T-cell (primary cell): ENCODE measurements around the gene ZNF184. TPM values are rescaled to one million over a fixed set of nuclear protein-coding genes. Genes with fewer than 3 reads are reported as not detected.

Experiments used
- ATAC-seq, 4 experiments: fragments of 200-7000 bp in 3 of 4; fragments of 150-1000 bp in 1 of 4; cut with Tn5 transposase; replicated peaks in 1 of 4; 1 replicate in 3 of 4; 2 replicates in 1 of 4; pipeline ENCODE4 v1.10.0; 2021; ENCODE audit warnings: moderate library complexity in 3 of 4, mild to moderate bottlenecking in 2 of 4, moderate number of reproducible peaks in 1 of 4
- CTCF ChIA-PET, 2 donors: fragments of 300-600 bp; sonication (Branson Sonifier 250); formaldehyde crosslinking; loops; one replicate each; lab custom pipeline; 2022; ENCODE audit warnings: antibody characterized with exemption in 2 of 2; lab: Charles Lee
- POLR2A ChIA-PET, 2 donors: fragments of 300-600 bp; sonication (Branson Sonifier 250); formaldehyde crosslinking; loops; one replicate each; lab custom pipeline; 2022; ENCODE audit warnings: antibody characterized with exemption in 2 of 2; lab: Charles Lee
- DNase-seq, 35 experiments: peaks; one replicate each; pipeline versions ENCODE4 v3.0.0 to v3.0.0-alpha.2; 2013 to 2023
- H3K27ac ChIP-seq: one replicate; pipeline ENCODE4 v1.5.1; 2013; ENCODE audit warnings: low read length
- H3K27me3 ChIP-seq, 2 experiments: replicated peaks in 1 of 2; 1 replicate in 1 of 2; 2 replicates in 1 of 2; pipeline versions ENCODE4 v1.6.1 to v1.7.0; 2013; ENCODE audit warnings: low read length in 1 of 2, mixed read lengths in 1 of 2; ENCODE audit not compliant: control insufficient read depth in 2 of 2, insufficient read depth in 2 of 2; ENCODE audit errors: extremely low read depth in 1 of 2
- H3K36me3 ChIP-seq, 2 donors: 1 replicate in 1 of 2; 2 replicates in 1 of 2; pipeline versions ENCODE4 v1.6.1 to v1.7.0; 2013; ENCODE audit warnings: low read length in 1 of 2; ENCODE audit not compliant: control insufficient read depth in 2 of 2, insufficient read depth in 1 of 2; ENCODE audit errors: extremely low read depth in 1 of 2
- H3K4me1 ChIP-seq, 2 experiments: 1 replicate in 1 of 2; 2 replicates in 1 of 2; pipeline versions ENCODE4 v1.6.1 to v1.7.0; 2013; ENCODE audit warnings: low read length in 2 of 2, mixed read lengths in 1 of 2; ENCODE audit not compliant: insufficient read depth in 2 of 2, control insufficient read depth in 1 of 2; ENCODE audit errors: extremely low read depth in 1 of 2
- H3K4me3 ChIP-seq, 2 donors: 1 replicate in 1 of 2; 2 replicates in 1 of 2; pipeline versions ENCODE4 v1.5.1 to v1.7.0; 2013; ENCODE audit warnings: mild to moderate bottlenecking in 2 of 2, low read length in 1 of 2, moderate library complexity in 1 of 2; ENCODE audit not compliant: control insufficient read depth in 1 of 2; ENCODE audit errors: extremely low read depth in 1 of 2
- H3K9me3 ChIP-seq: 2 replicates; pipeline ENCODE4 v1.7.0; 2013
- H3K27ac Mint-ChIP-seq, 2 donors: one replicate each; pipeline ENCODE4 v1.8.0; 2020 to 2021; ENCODE audit warnings: mild to moderate bottlenecking in 2 of 2, mixed read lengths in 2 of 2
- H3K27me3 Mint-ChIP-seq, 2 donors: one replicate each; pipeline ENCODE4 v1.8.0; 2021 to 2022; ENCODE audit warnings: mixed read lengths in 2 of 2
- H3K36me3 Mint-ChIP-seq: one replicate; pipeline ENCODE4 v1.8.0; 2021; ENCODE audit warnings: mixed read lengths
- H3K4me1 Mint-ChIP-seq, 3 donors: one replicate each; pipeline ENCODE4 v1.8.0; 2020 to 2022; ENCODE audit warnings: mixed read lengths in 3 of 3, mild to moderate bottlenecking in 1 of 3
- H3K4me3 Mint-ChIP-seq, 3 donors: one replicate each; pipeline ENCODE4 v1.8.0; 2020 to 2022; ENCODE audit warnings: mild to moderate bottlenecking in 3 of 3, mixed read lengths in 3 of 3, moderate library complexity in 3 of 3
- H3K9me3 Mint-ChIP-seq, 3 donors: one replicate each; pipeline ENCODE4 v1.8.0; 2020 to 2022; ENCODE audit warnings: mixed read lengths in 3 of 3
- WGBS: methylation state at CpG from one replicate; pipeline ENCODE4 v1.1.5; 2013; ENCODE audit warnings: missing lambda C conversion rate; ENCODE audit not compliant: insufficient coverage; 5-methylcytosine and 5-hydroxymethylcytosine counted together
- total RNA-seq, 35 experiments: library from RNA in 6 of 35; stranded (reverse) in 6 of 35; fragments of 120-200 nt in 1 of 35; gene quantifications; one replicate each; pipeline versions ENCODE4 v1.2.1 to v1.2.4 and lab custom pipeline; 2013 to 2026

The ZNF184 gene
- total RNA-seq, 5 donors from 2014 or later (not counting 1 experiment from before 2014, with no cell fraction given): 11.2 to 14.3 (median 12.5) TPM

DNA sequence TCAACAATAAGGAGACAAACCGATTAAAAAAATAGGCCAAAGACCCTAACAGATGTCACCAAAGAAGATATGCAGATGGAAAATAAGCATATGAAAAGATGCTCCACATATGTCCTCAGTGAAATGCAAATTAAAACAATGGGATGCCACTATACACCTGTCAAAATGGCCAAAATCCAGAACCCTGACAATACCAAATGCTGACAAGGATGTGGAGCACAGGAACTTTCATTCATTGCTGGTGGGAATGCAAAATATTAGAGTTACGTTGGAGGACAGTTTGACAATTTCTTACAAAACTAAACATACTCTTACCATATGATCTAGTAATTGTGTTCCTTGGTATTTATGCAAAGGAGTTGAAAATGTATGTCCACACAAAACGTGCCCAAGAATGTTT lies 1.8 kb upstream of the ZNF184 start:
- DNase-seq (no peak), ATAC-seq (no peak)
- H3K4me3 ChIP-seq: no peak overlapping the region
- ChIA-PET POLR2A (no interaction called here), CTCF (no interaction called here)
- no peaks in the 10 kb centered on the region for H3K9me3 ChIP-seq
- H3K4me1 Mint-ChIP-seq: peaks cover 31 to 36% (median 35%) of the 10 kb centered on the region in 3 donors
- H3K36me3 ChIP-seq: no peaks in the 10 kb centered on the region
- no peak overlapping the region for H3K27ac ChIP-seq
- no peaks in the 10 kb centered on the region for H3K9me3 Mint-ChIP-seq
- no peaks in the 10 kb centered on the region for H3K27me3 Mint-ChIP-seq
- peaks cover 8% of the 10 kb centered on the region for H3K36me3 Mint-ChIP-seq
- H3K27me3 ChIP-seq: no peaks in the 10 kb centered on the region
- no peak overlapping the region for H3K27ac Mint-ChIP-seq
- WGBS: no CpG with 5 or more reads among the region's 3 CpGs
- H3K4me1 ChIP-seq: peaks cover 18 to 27% of the 10 kb centered on the region in 2 experiments
- H3K4me3 Mint-ChIP-seq: peak overlapping the region in 1 of 3 donors; percentile 99

DNA sequence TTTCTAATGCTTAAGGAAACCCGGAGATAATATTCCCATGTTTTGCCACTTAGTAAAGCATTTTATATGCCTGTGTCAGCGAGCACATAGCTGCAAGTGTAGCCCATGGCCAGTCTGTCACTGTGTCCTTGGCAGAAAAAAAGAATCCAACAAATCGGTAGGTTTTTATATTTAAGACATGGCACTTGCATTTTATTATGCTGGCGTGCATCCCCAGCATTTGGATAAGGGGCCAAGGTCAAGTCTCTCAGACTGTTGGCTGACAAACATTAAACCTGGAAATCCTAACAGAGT lies 1.2 kb upstream of the ZNF184 start:
- Mint-ChIP-seq H3K4me1 (peaks cover 35 to 41% (median 40%) of the 10 kb centered on the region in 3 donors), H3K4me3 (peak overlapping the region; percentile 45 to 99 (median 97)), H3K27ac (no peak overlapping the region), H3K9me3 (no peaks in the 10 kb centered on the region), H3K36me3 (peaks cover 12% of the 10 kb centered on the region), H3K27me3 (no peaks in the 10 kb centered on the region)
- ChIA-PET POLR2A (interaction anchor here in 1 of 2 donors (0.6 kb wide), 1 partner anchor 157 kb away, joined by 4 read pairs; no protein-coding TSS in a partner anchor), CTCF (interaction anchor here in 1 of 2 donors (0.6 kb wide), 1 partner anchor 437 kb away, joined by 4 read pairs; no protein-coding TSS in a partner anchor)
- Histone ChIP-seq H3K27ac (no peak overlapping the region), H3K9me3 (no peaks in the 10 kb centered on the region), H3K36me3 (no peaks in the 10 kb centered on the region), H3K27me3 (no peaks in the 10 kb centered on the region), H3K4me1 (peaks cover 18 to 27% of the 10 kb centered on the region in 2 experiments), H3K4me3 (no peak overlapping the region)
- ATAC-seq (no peak), DNase-seq (no peak)
- 96% methylated on average over 2 of the region's 4 CpGs for WGBS

DNA sequence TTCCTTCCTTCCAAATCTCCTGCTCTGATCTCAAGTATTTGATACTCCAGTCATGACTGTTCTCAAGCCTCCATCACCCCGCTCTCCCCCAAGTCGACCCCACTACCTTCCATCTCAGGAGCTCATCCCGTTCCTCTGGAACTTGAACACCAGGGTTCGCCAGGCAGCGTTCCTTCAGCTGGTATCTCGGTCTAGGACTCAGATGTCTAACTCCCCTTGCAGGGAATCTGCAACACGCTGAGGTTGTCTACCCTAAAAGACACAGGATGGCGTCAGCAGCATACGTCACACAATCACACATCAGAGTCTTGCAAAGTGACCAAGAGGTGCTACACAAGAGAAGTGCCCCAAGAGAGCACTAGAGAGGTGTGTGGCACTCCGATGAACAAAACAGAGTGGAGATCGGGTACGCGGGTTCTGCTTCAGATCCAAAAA lies 706 bp downstream of the ZNF184 start:
- Mint-ChIP-seq H3K4me3 (peak overlapping the region; percentile 97 to 99 (median 99)), H3K4me1 (peaks cover 51 to 57% (median 52%) of the 10 kb centered on the region in 3 donors), H3K36me3 (peaks cover 28% of the 10 kb centered on the region), H3K27ac (peak overlapping the region; percentile 96), H3K9me3 (no peaks in the 10 kb centered on the region), H3K27me3 (no peaks in the 10 kb centered on the region)
- Histone ChIP-seq H3K4me1 (peaks cover 8 to 14% of the 10 kb centered on the region in 2 experiments), H3K36me3 (peaks cover 1 to 13% of the 10 kb centered on the region in 2 donors), H3K9me3 (no peaks in the 10 kb centered on the region), H3K4me3 (peak overlapping the region; percentile 73 to 97), H3K27ac (peak overlapping the region; percentile 88), H3K27me3 (no peaks in the 10 kb centered on the region)
- ATAC-seq (peak in 2 of 4 experiments; percentile 21 to 74), DNase-seq (peak in 33 of 35 experiments; percentile 38 to 92 (median 84))
- WGBS: 4% methylated on average over 13 of the region's 13 CpGs
- ChIA-PET CTCF (interaction anchor here in 1 of 2 donors (0.7 to 1.7 kb wide), 3 partner anchors 47 to 300 kb away, joined by 3 to 7 read pairs (median 5); partner anchors contain the start of gene ZNF391), POLR2A (interaction anchor here (0.5 to 1.3 kb wide), 5 partner anchors 60 to 1139 kb away, joined by 3 to 5 read pairs (median 4); a partner anchor contains a TSS)

DNA sequence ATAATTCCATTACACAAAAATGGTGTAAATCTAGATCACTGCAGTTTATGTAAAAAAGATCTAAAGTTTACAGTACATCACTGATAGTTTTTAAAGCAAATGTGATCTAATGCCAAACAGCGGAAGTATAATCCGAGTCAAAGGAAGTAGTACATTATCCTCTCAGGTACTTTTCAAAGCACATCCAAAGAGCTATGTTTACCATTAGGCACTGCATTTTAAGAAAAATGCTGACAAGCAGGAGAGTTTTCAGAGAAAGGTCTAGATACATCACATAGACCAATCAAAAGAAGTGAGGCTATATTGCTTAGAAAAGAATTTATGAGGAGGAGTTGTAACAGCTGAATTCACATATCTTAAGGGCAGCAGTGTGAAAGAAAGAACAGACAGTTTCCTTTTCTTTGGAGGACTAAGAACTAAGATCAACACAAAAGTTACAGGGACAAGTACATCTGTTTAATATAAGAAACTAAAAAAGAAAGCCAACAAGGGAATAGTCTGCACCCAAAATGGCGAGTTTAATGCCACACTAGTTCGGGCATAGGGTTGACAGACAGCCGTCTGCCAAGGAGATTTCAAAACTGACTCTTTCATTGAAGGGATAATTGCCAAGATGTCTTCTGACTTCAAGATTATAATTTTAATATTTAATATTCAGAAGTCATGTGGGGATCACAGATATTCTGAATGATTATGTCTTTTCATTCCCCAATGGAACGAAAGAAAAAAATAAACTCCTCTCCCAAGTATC lies 1.4 kb downstream of the ZNF184 start:
- Histone ChIP-seq H3K4me1 (peaks cover 8 to 12% of the 10 kb centered on the region in 2 experiments), H3K27me3 (no peaks in the 10 kb centered on the region), H3K36me3 (peaks cover 6 to 20% of the 10 kb centered on the region in 2 donors), H3K27ac (peak overlapping the region; percentile 88), H3K9me3 (no peaks in the 10 kb centered on the region), H3K4me3 (peak overlapping the region in 1 of 2 donors; percentile 73)
- peak in 1 of 35 experiments; percentile 17 for DNase-seq
- no peak for ATAC-seq
- ChIA-PET CTCF (interaction anchor here in 1 of 2 donors (0.8 to 1.7 kb wide), 3 partner anchors 8 to 281 kb away, joined by 3 to 7 read pairs (median 3); partner anchors contain the start of gene ZNF391), POLR2A (interaction anchor here (0.5 to 1.3 kb wide), 7 partner anchors 29 to 1649 kb away, joined by 3 to 5 read pairs (median 3); a partner anchor contains a TSS)
- H3K27me3 Mint-ChIP-seq: no peaks in the 10 kb centered on the region
- no CpG with 5 or more reads among the region's 6 CpGs for WGBS
- peak overlapping the region; percentile 97 to 99 (median 99) for H3K4me3 Mint-ChIP-seq
- peak overlapping the region; percentile 96 for H3K27ac Mint-ChIP-seq
- H3K9me3 Mint-ChIP-seq: no peaks in the 10 kb centered on the region
- H3K36me3 Mint-ChIP-seq: peaks cover 34% of the 10 kb centered on the region
- peaks cover 56 to 57% (median 57%) of the 10 kb centered on the region in 3 donors for H3K4me1 Mint-ChIP-seq

DNA sequence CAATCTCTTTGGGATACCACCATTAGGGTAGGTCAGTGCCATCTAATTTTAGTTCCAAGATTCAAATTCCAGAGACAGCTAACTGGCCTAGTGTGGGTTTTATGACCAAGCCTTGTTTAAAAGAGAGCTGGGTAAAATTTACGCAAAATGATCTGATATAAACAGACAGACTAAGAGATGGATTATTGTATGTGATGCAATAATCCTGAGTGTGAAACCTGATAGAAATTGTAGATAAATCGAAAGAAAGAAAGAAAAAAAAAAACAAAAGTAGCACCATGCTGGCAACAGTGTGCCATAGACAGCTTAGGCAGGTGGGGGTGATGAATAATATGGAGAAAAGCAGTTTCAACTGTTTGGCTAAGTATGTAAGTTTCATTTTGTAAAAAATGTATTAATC lies 2.9 kb downstream of the ZNF184 start:
- H3K4me1 Mint-ChIP-seq: peaks cover 61 to 64% (median 63%) of the 10 kb centered on the region in 3 donors
- Histone ChIP-seq H3K9me3 (no peaks in the 10 kb centered on the region), H3K4me3 (no peak overlapping the region), H3K27ac (no peak overlapping the region), H3K36me3 (peaks cover 6 to 30% of the 10 kb centered on the region in 2 donors), H3K4me1 (peaks cover 8 to 12% of the 10 kb centered on the region in 2 experiments), H3K27me3 (no peaks in the 10 kb centered on the region)
- no peak for ATAC-seq
- no peak for DNase-seq
- peaks cover 41% of the 10 kb centered on the region for H3K36me3 Mint-ChIP-seq
- no peak overlapping the region for H3K27ac Mint-ChIP-seq
- no peak overlapping the region for H3K4me3 Mint-ChIP-seq
- H3K27me3 Mint-ChIP-seq: no peaks in the 10 kb centered on the region
- CTCF ChIA-PET: interaction anchor here in 1 of 2 donors (0.7 kb wide), 2 partner anchors 30 to 1508 kb away, joined by 3 to 5 read pairs; no protein-coding TSS in a partner anchor
- no peaks in the 10 kb centered on the region for H3K9me3 Mint-ChIP-seq
- POLR2A ChIA-PET: no interaction called here
- 74% methylated on average over 2 of the region's 2 CpGs for WGBS

DNA sequence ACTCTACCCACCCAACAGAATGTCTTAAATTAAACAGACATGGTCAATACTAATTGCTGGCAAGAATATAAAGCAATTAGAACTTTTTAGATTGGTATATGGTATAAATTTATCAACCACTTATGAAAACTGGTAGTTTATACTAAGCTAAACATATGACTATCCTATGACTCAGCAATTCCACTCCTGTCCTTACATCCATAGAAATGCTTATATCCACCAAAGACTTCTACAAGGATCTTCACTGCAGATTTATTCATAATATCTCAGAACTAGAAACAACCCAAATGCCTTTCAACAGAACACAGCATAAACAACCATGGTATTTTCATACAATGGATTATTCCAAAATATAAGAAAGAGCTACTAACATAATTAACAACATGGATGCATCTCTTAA lies 4.6 kb downstream of the ZNF184 start:
- Mint-ChIP-seq H3K4me1 (peaks cover 70 to 74% (median 70%) of the 10 kb centered on the region in 3 donors), H3K27ac (peak overlapping the region; percentile 29 to 62), H3K9me3 (no peaks in the 10 kb centered on the region), H3K4me3 (no peak overlapping the region), H3K27me3 (no peaks in the 10 kb centered on the region), H3K36me3 (peaks cover 53% of the 10 kb centered on the region)
- peaks cover 11 to 33% of the 10 kb centered on the region in 2 donors for H3K36me3 ChIP-seq
- no peak overlapping the region for H3K27ac ChIP-seq
- no peak for ATAC-seq
- ChIA-PET POLR2A (interaction anchor here in 1 of 2 donors (0.5 to 1.0 kb wide), 2 partner anchors 9 to 31 kb away, joined by 3 to 8 read pairs; no protein-coding TSS in a partner anchor), CTCF (no interaction called here)
- peaks cover 8 to 12% of the 10 kb centered on the region in 2 experiments for H3K4me1 ChIP-seq
- no peak overlapping the region for H3K4me3 ChIP-seq
- no peak for DNase-seq
- peaks cover 6% of the 10 kb centered on the region for H3K9me3 ChIP-seq
- no peaks in the 10 kb centered on the region for H3K27me3 ChIP-seq
